ENCODE data around the gene ANKRD29.

Gene ANKRD29

GRCh38 chr18:23684515-23685197 is 21.9 kb upstream of the ANKRD29 start:
- no peak for DNase-seq (ENCODE audit: low spot score)

- no peak for DNase-seq (ENCODE audit: low spot score)
These were observed 21.0 kb upstream of the ANKRD29 start for GRCh38 chr18:23683671-23684070.

GRCh38 chr18:23683155-23683554 is 20.4 kb upstream of the ANKRD29 start:
- DNase-seq (ENCODE audit: low spot score): no peak

GRCh38 chr18:23682472-23682871 is 19.8 kb upstream of the ANKRD29 start:
- DNase-seq (ENCODE audit: low spot score): no peak

GRCh38 chr18:23682045-23682444 is 19.3 kb upstream of the ANKRD29 start:
- DNase-seq (ENCODE audit: low spot score): no peak

- DNase-seq (ENCODE audit: low spot score): no peak
These were observed 13.2 kb upstream of the ANKRD29 start for GRCh38 chr18:23675896-23676295.

- DNase-seq (ENCODE audit: low spot score): no peak
These were observed 12.5 kb upstream of the ANKRD29 start for GRCh38 chr18:23675236-23675635.

- DNase-seq (ENCODE audit: low spot score): no peak
These were observed 11.0 kb upstream of the ANKRD29 start for GRCh38 chr18:23673725-23674124.

- no peak for DNase-seq (ENCODE audit: low spot score)
These were observed 8.9 kb upstream of the ANKRD29 start for GRCh38 chr18:23671564-23671963.

GRCh38 chr18:23669804-23670405 is 7.2 kb upstream of the ANKRD29 start:
- no peak for DNase-seq (ENCODE audit: low spot score)

- DNase-seq (ENCODE audit: low spot score): no peak
These were observed 6.6 kb upstream of the ANKRD29 start for GRCh38 chr18:23669202-23669766.

GRCh38 chr18:23668731-23669130 is 6.0 kb upstream of the ANKRD29 start:
- DNase-seq (ENCODE audit: low spot score): no peak

GRCh38 chr18:23667114-23667513 is 4.4 kb upstream of the ANKRD29 start:
- no peak for DNase-seq (ENCODE audit: low spot score)

GRCh38 chr18:23664674-23665073 is 2.0 kb upstream of the ANKRD29 start:
- no peak for DNase-seq (ENCODE audit: low spot score)

GRCh38 chr18:23661735-23662308 is 889 bp downstream of the ANKRD29 start:
- DNase-seq (ENCODE audit: low spot score): no peak

GRCh38 chr18:23658285-23658684 is 4.4 kb downstream of the ANKRD29 start:
- no peak for DNase-seq (ENCODE audit: low spot score)

- no peak for DNase-seq (ENCODE audit: low spot score)
These were observed 10.5 kb downstream of the ANKRD29 start for GRCh38 chr18:23652232-23652631.

GRCh38 chr18:23650968-23651927 is 11.5 kb downstream of the ANKRD29 start:
- DNase-seq (ENCODE audit: low spot score): no peak

- DNase-seq (ENCODE audit: low spot score): no peak
These were observed 13.6 kb downstream of the ANKRD29 start for GRCh38 chr18:23648940-23649607.

GRCh38 chr18:23648456-23648855 is 14.3 kb downstream of the ANKRD29 start:
- DNase-seq (ENCODE audit: low spot score): no peak

- DNase-seq (ENCODE audit: low spot score): no peak
These were observed 16.4 kb downstream of the ANKRD29 start for GRCh38 chr18:23646282-23646681.

Measured in globus pallidus (tissue), 1 donor.